ENCODE measurements around the gene CLDN2. TPM values are rescaled to one million over a fixed set of nuclear protein-coding genes. Genes with fewer than 3 reads are reported as not detected.

The CLDN2 gene
- total and polyA plus RNA-seq, 2 of the 13 experiments (the other 11 are each of a cell fraction or from before 2014, with no cell fraction given) = 1.3 to 1.5 TPM

- in situ Hi-C loops (cut with HindIII; ENCODE audit: extremely low pct_ligation_motif_present, low pct_unique_long_range_greater_than_20kb) = no loop called here
- 69% methylated on average over 2 of the region's 2 CpGs for WGBS (ENCODE audit: low lambda C conversion rate)
- no peak for TF ChIP-seq HINFP (CRISPR knock-in tag; IDR thresholded peaks at IDR 0.05; ENCODE audit: low read depth)
- no peak for TF ChIP-seq BATF2 (CRISPR knock-in tag; IDR thresholded peaks at IDR 0.05)
- TF ChIP-seq ZGPAT (CRISPR knock-in tag; IDR thresholded peaks at IDR 0.05) = no peak
- TF ChIP-seq STAG1 (CRISPR knock-in tag; IDR thresholded peaks at IDR 0.05) = peak; percentile 57
- TF ChIP-seq, protein P1, sequence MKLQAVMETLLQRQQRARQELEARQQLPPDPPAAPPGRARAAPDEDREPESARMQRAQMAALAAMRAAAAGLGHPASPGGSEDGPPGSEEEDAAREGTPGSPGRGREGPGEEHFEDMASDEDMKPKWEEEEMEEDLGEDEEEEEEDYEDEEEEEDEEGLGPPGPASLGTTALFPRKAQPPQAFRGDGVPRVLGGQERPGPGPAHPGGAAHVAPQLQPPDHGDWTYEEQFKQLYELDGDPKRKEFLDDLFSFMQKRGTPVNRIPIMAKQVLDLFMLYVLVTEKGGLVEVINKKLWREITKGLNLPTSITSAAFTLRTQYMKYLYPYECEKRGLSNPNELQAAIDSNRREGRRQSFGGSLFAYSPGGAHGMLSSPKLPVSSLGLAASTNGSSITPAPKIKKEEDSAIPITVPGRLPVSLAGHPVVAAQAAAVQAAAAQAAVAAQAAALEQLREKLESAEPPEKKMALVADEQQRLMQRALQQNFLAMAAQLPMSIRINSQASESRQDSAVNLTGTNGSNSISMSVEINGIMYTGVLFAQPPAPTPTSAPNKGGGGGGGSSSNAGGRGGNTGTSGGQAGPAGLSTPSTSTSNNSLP (IDR thresholded peaks at IDR 0.05; ENCODE audit: low read depth, low read length) = peak; percentile 23; the same call in 1 of the 2 replicates
- TF ChIP-seq, protein P2, sequence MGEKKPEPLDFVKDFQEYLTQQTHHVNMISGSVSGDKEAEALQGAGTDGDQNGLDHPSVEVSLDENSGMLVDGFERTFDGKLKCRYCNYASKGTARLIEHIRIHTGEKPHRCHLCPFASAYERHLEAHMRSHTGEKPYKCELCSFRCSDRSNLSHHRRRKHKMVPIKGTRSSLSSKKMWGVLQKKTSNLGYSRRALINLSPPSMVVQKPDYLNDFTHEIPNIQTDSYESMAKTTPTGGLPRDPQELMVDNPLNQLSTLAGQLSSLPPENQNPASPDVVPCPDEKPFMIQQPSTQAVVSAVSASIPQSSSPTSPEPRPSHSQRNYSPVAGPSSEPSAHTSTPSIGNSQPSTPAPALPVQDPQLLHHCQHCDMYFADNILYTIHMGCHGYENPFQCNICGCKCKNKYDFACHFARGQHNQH (CRISPR knock-in tag; IDR thresholded peaks at IDR 0.05) = no peak
- peak; percentile 43; the same call in 1 of the 2 replicates for TF ChIP-seq CEBPB (IDR thresholded peaks at IDR 0.05; ENCODE audit: borderline replicate concordance, low read depth, low read length)
- TF ChIP-seq, protein P3, sequence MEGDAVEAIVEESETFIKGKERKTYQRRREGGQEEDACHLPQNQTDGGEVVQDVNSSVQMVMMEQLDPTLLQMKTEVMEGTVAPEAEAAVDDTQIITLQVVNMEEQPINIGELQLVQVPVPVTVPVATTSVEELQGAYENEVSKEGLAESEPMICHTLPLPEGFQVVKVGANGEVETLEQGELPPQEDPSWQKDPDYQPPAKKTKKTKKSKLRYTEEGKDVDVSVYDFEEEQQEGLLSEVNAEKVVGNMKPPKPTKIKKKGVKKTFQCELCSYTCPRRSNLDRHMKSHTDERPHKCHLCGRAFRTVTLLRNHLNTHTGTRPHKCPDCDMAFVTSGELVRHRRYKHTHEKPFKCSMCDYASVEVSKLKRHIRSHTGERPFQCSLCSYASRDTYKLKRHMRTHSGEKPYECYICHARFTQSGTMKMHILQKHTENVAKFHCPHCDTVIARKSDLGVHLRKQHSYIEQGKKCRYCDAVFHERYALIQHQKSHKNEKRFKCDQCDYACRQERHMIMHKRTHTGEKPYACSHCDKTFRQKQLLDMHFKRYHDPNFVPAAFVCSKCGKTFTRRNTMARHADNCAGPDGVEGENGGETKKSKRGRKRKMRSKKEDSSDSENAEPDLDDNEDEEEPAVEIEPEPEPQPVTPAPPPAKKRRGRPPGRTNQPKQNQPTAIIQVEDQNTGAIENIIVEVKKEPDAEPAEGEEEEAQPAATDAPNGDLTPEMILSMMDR (CRISPR knock-in tag; IDR thresholded peaks at IDR 0.05) = peak; percentile 28
- TF ChIP-seq HNF4G (IDR thresholded peaks at IDR 0.05; ENCODE audit: borderline replicate concordance, low read depth, low read length) = no peak
- no peak for TF ChIP-seq HNF4G (CRISPR knock-in tag; IDR thresholded peaks at IDR 0.05; ENCODE audit: borderline replicate concordance, low read depth)
- no peak for TF ChIP-seq ZNF331 (CRISPR knock-in tag; IDR thresholded peaks at IDR 0.05)
- TF ChIP-seq CHD2 (IDR thresholded peaks at IDR 0.05; ENCODE audit: low read depth, low read length) = no peak
- TF ChIP-seq, protein P4, sequence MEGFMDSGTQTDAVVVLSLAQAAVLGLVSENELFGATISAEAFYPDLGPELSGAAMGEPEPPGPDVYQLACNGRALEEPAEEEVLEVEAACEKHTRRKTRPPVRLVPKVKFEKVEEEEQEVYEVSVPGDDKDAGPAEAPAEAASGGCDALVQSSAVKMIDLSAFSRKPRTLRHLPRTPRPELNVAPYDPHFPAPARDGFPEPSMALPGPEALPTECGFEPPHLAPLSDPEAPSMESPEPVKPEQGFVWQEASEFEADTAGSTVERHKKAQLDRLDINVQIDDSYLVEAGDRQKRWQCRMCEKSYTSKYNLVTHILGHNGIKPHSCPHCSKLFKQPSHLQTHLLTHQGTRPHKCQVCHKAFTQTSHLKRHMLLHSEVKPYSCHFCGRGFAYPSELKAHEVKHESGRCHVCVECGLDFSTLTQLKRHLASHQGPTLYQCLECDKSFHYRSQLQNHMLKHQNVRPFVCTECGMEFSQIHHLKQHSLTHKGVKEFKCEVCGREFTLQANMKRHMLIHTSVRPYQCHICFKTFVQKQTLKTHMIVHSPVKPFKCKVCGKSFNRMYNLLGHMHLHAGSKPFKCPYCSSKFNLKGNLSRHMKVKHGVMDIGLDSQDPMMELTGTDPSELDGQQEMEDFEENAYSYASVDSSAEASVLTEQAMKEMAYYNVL (CRISPR knock-in tag; IDR thresholded peaks at IDR 0.05; ENCODE audit: borderline replicate concordance) = no peak
- no peak for TF ChIP-seq HOXA5 (CRISPR knock-in tag; IDR thresholded peaks at IDR 0.05)
Measured at GRCh38 chrX:106874075-106874474, 46.1 kb upstream of the CLDN2 start.

More at GRCh38 chrX:106874075-106874474, 46.1 kb upstream of the CLDN2 start:
- peak; percentile 4 for DNase-seq (ENCODE audit: low spot score)
- H3K36me3 ChIP-seq (replicated peaks in 1 of 2; ENCODE audit: control insufficient read depth in 1 of 2, insufficient read depth in 2 of 2, low read length in 2 of 2) = no peaks in the 10 kb centered on the region; a peak in 1 of 5 replicates
- H3K4me2 ChIP-seq (ENCODE audit: low read depth, low read length) = no peak overlapping the region
- H3K27me3 ChIP-seq (ENCODE audit: control insufficient read depth in 1 of 2, insufficient read depth in 2 of 2, low read length in 2 of 2) = no peaks in the 10 kb centered on the region
- no peak overlapping the region for H2AFZ ChIP-seq (ENCODE audit: low read length)
- ChIA-PET POLR2A (no interaction called here), CTCF (ENCODE audit: low intra/inter-chr PET ratio, low total read pairs) (interaction anchor here (1.4 kb wide), 1 partner anchor 86 kb away, joined by 6 read pairs; no protein-coding TSS in a partner anchor)
- ATAC-seq = no peak
- H3K4me1 ChIP-seq (ENCODE audit: insufficient read depth, low read length) = no peaks in the 10 kb centered on the region
- no peak overlapping the region for H3K27ac ChIP-seq (ENCODE audit: extremely low read length, insufficient read depth, low read length)
- no peaks in the 10 kb centered on the region for H3K79me2 ChIP-seq (ENCODE audit: insufficient read depth, low read length)
- FAIRE-seq = no peak
- no TSS peak for BruUV-seq (replicated peaks)
- no peaks in the 10 kb centered on the region for H3K9me3 ChIP-seq (ENCODE audit: low read length)
- intact Hi-C loops (cut with micrococcal nuclease; ENCODE audit: unreplicated experiment) = no loop called here
- H3K9ac ChIP-seq (ENCODE audit: insufficient read depth, low read depth, low read length) = no peak overlapping the region
- no peak overlapping the region for H3K4me3 ChIP-seq (replicated peaks in 1 of 3; ENCODE audit: insufficient read depth in 1 of 3, low read depth in 2 of 3, low read length in 3 of 3)
- H4K20me1 ChIP-seq (ENCODE audit: insufficient read depth, low read length) = no peaks in the 10 kb centered on the region

All from HepG2 (cell line).